Keratinocyte (primary cell): ENCODE results near the gene OR6B2. TPM values are rescaled to one million over a fixed set of nuclear protein-coding genes. Genes with fewer than 3 reads are reported as not detected.

Source experiments
- DNase-seq: peaks from one replicate; pipeline ENCODE4 v3.0.0-alpha.2; 2011; ENCODE audit warnings: low read depth, missing footprints, low spot score
- FAIRE-seq: peaks from 2 replicates; lab custom pipeline; 2011; peaks lifted over from hg19 to GRCh38; lab: Jason Lieb, UNC
- H2AFZ ChIP-seq: 2 replicates; pipeline ENCODE4 v1.6.0; 2012; ENCODE audit warnings: low read length, control low read depth, inconsistent platforms; ENCODE audit not compliant: control insufficient read depth
- H3K27ac ChIP-seq: 2 replicates; pipeline ENCODE4 v1.5.1; 2011; ENCODE audit warnings: low read length; ENCODE audit not compliant: control insufficient read depth, insufficient read depth
- H3K27me3 ChIP-seq: 3 replicates; pipeline ENCODE4 v1.6.0; 2011; ENCODE audit warnings: low read length; ENCODE audit not compliant: control insufficient read depth, insufficient read depth; ENCODE audit errors: extremely low read depth
- H3K36me3 ChIP-seq, 2 experiments: 2 replicates in 1 of 2; 3 replicates in 1 of 2; pipeline ENCODE4 v1.5.1; 2011; ENCODE audit warnings: low read length in 2 of 2, mild to moderate bottlenecking in 1 of 2; ENCODE audit not compliant: control insufficient read depth in 2 of 2, insufficient read depth in 2 of 2; ENCODE audit errors: extremely low read depth in 1 of 2
- H3K4me1 ChIP-seq: 3 replicates; pipeline ENCODE4 v1.5.1; 2011; ENCODE audit warnings: low read length; ENCODE audit not compliant: control insufficient read depth, insufficient read depth; ENCODE audit errors: extremely low read depth
- H3K4me2 ChIP-seq: 3 replicates; pipeline ENCODE4 v1.6.0; 2011; ENCODE audit warnings: low read depth, low read length; ENCODE audit not compliant: control insufficient read depth, insufficient read depth; ENCODE audit errors: extremely low read depth
- H3K4me3 ChIP-seq, 3 experiments: fragments of 200-600 bp in 1 of 3; sonication (generic) in 1 of 3; 2 replicates in 2 of 3; 3 replicates in 1 of 3; pipeline ENCODE4 v1.5.1; 2011 to 2016; ENCODE audit warnings: low read length in 3 of 3, mild to moderate bottlenecking in 3 of 3, control low read depth in 2 of 3, inconsistent platforms in 1 of 3, low read depth in 1 of 3, mixed read lengths in 1 of 3, mixed run types in 1 of 3, moderate library complexity in 1 of 3; ENCODE audit not compliant: control insufficient read depth in 2 of 3, insufficient read depth in 2 of 3; ENCODE audit errors: extremely low read depth in 1 of 3
- H3K79me2 ChIP-seq: 2 replicates; pipeline ENCODE4 v1.6.0; 2012; ENCODE audit warnings: low read length; ENCODE audit not compliant: control insufficient read depth, insufficient read depth
- H3K9ac ChIP-seq: 3 replicates; pipeline ENCODE4 v1.6.0; 2011; ENCODE audit warnings: low read length; ENCODE audit not compliant: control insufficient read depth, insufficient read depth; ENCODE audit errors: extremely low read depth
- H3K9me1 ChIP-seq: 3 replicates; pipeline ENCODE4 v1.6.0; 2011; ENCODE audit warnings: low read length; ENCODE audit not compliant: control insufficient read depth, insufficient read depth; ENCODE audit errors: extremely low read depth
- H3K9me3 ChIP-seq: 2 replicates; pipeline ENCODE4 v1.5.1; 2012; ENCODE audit warnings: low read depth, low read length; ENCODE audit not compliant: control insufficient read depth
- H4K20me1 ChIP-seq: 3 replicates; pipeline ENCODE4 v1.6.0; 2011; ENCODE audit warnings: low read length; ENCODE audit not compliant: control insufficient read depth, insufficient read depth; ENCODE audit errors: extremely low read depth
- EZH2 ChIP-seq: IDR thresholded peaks from one replicate; pipeline ENCODE4 v1.6.1; 2012; ENCODE audit warnings: inconsistent platforms, mild to moderate bottlenecking, low read length, moderate library complexity
- dilution Hi-C: fragments of 300-500 bp; cut with MboI; formaldehyde crosslinking; loops from one replicate; pipeline ENCODE4 v1.7.0; 2020; ENCODE audit warnings: low sequenced_read_pairs; ENCODE audit not compliant: extremely low pct_ligation_motif_present
- polyA plus RNA-seq, 5 experiments: library from polyadenylated mRNA; depleted of rRNA in 3 of 5; stranded (reverse) in 3 of 5; stranded (forward) in 1 of 5; unstranded in 1 of 5; fragments of >200 nt; gene quantifications; 1 replicate in 1 of 5; 2 replicates in 3 of 5; 3 replicates in 1 of 5; pipeline versions ENCODE4 v1.2.1 to v1.2.3, GENCODE V29; 2011 to 2012; ENCODE audit warnings: missing spikeins in 2 of 5, low read depth in 1 of 5, low replicate concordance in 1 of 5
- TF ChIP-seq, protein P1 (sequence below), 3 experiments: IDR thresholded peaks in 1 of 3; conservative IDR thresholded peaks in 1 of 3; optimal IDR thresholded peaks in 1 of 3; 2 replicates in 2 of 3; 3 replicates in 1 of 3; pipeline versions ENCODE3 to v1.5.1; 2011; ENCODE audit warnings: low read length in 3 of 3, mild to moderate bottlenecking in 3 of 3, moderate library complexity in 2 of 3, control low read depth in 1 of 3, inconsistent platforms in 1 of 3; ENCODE audit not compliant: insufficient read depth in 2 of 3; ENCODE audit errors: extremely low read depth in 1 of 3

Gene OR6B2
- polyA plus RNA-seq, 1 donor (not counting 4 experiments of a cell fraction or from before 2014, with no cell fraction given) = not detected

DNA sequence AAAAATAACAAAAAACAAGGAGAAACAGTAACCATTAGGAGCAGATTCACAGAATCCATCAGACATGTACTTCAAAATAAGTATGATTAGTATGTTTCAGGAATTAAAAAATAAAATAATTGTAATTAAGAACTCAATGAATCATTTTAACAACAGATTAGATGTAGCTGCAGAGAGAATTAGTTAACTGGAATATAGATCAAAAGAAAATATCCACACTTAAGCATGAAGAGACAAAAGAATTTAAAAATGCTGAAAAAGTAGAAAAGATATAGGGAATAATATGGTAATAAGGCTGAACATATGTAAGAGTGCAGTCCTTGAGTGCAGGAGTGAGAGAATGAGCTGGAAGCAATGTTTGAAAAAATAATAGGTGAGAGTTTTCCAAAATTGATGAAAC is 47.2 kb upstream of the OR6B2 start:
- H3K9me3 ChIP-seq = peaks cover 3% of the 10 kb centered on the region
- no peak overlapping the region for H3K4me2 ChIP-seq
- H3K79me2 ChIP-seq = no peaks in the 10 kb centered on the region
- no peak overlapping the region for H2AFZ ChIP-seq
- H4K20me1 ChIP-seq = no peaks in the 10 kb centered on the region
- H3K9ac ChIP-seq = no peak overlapping the region
- peaks cover 4% of the 10 kb centered on the region for H3K27me3 ChIP-seq
- FAIRE-seq (no peak), DNase-seq (no peak)
- dilution Hi-C loops = no loop called here
- no peak overlapping the region for H3K4me3 ChIP-seq
- H3K27ac ChIP-seq = no peak overlapping the region
- no peak for TF ChIP-seq EZH2
- TF ChIP-seq, protein P1, sequence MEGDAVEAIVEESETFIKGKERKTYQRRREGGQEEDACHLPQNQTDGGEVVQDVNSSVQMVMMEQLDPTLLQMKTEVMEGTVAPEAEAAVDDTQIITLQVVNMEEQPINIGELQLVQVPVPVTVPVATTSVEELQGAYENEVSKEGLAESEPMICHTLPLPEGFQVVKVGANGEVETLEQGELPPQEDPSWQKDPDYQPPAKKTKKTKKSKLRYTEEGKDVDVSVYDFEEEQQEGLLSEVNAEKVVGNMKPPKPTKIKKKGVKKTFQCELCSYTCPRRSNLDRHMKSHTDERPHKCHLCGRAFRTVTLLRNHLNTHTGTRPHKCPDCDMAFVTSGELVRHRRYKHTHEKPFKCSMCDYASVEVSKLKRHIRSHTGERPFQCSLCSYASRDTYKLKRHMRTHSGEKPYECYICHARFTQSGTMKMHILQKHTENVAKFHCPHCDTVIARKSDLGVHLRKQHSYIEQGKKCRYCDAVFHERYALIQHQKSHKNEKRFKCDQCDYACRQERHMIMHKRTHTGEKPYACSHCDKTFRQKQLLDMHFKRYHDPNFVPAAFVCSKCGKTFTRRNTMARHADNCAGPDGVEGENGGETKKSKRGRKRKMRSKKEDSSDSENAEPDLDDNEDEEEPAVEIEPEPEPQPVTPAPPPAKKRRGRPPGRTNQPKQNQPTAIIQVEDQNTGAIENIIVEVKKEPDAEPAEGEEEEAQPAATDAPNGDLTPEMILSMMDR (optimal IDR thresholded peaks at IDR 0.05 in 1 of 3, IDR thresholded peaks at IDR 0.05 in 1 of 3, conservative IDR thresholded peaks at IDR 0.05 in 1 of 3; ENCODE audit: extremely low read depth in 1 of 3, insufficient read depth in 2 of 3, low read length in 3 of 3) = no peak
- no peaks in the 10 kb centered on the region for H3K36me3 ChIP-seq
- no peaks in the 10 kb centered on the region for H3K4me1 ChIP-seq
- H3K9me1 ChIP-seq = no peaks in the 10 kb centered on the region

DNA sequence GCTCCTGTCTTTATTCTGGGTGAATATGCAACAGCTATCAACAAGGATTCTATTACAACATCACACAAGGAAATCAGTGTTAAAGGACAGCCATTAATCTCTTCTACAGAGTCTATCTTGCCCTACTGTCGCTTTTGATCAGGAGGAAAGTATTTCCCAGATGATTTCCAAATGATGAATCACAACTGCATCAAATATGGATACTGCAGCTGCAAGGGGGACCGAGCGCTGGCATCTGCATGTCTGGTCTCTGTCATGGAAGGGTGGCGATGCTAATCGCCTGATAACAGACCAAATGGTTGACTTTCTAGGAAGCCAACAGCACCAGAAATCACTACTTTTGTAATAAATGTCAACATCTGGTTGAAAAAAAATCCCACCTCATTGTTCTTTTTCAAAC is 44.3 kb upstream of the OR6B2 start:
- Histone ChIP-seq H3K4me3 (no peak overlapping the region), H3K9me3 (peaks cover 3% of the 10 kb centered on the region), H3K27me3 (no peaks in the 10 kb centered on the region), H3K4me1 (no peaks in the 10 kb centered on the region), H2AFZ (no peak overlapping the region), H3K4me2 (no peak overlapping the region), H3K9me1 (no peaks in the 10 kb centered on the region), H3K9ac (no peak overlapping the region), H4K20me1 (no peaks in the 10 kb centered on the region), H3K79me2 (no peaks in the 10 kb centered on the region), H3K36me3 (no peaks in the 10 kb centered on the region), H3K27ac (no peak overlapping the region)
- TF ChIP-seq EZH2 = no peak
- dilution Hi-C loops = no loop called here
- DNase-seq (no peak), FAIRE-seq (no peak)

DNA sequence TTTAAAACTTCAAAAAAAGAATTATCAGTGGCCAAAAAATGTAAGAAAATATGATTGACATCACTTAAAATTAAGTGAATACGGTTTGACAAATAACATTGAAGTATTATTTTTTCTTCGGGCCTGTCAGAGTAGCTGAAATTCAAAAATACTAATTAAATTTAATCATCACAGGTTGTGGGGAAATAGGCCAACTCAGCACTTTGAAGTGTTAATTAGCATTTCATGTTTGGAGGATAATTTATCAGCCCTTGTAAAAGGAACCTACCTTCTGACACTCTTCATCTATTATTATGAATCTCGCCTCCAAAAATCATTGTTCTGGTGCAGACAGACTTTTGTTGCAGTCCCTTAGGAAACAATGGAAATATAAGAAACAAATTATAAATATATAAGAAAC is 40.7 kb upstream of the OR6B2 start:
- Histone ChIP-seq H3K27me3 (peaks cover 3% of the 10 kb centered on the region), H3K79me2 (no peaks in the 10 kb centered on the region), H3K36me3 (no peaks in the 10 kb centered on the region), H3K9me1 (no peaks in the 10 kb centered on the region), H3K9me3 (no peaks in the 10 kb centered on the region), H3K27ac (no peak overlapping the region), H2AFZ (no peak overlapping the region), H3K4me1 (no peaks in the 10 kb centered on the region), H3K4me2 (no peak overlapping the region), H4K20me1 (no peaks in the 10 kb centered on the region), H3K9ac (no peak overlapping the region), H3K4me3 (no peak overlapping the region)
- no peak for TF ChIP-seq EZH2
- TF ChIP-seq, protein P1 (optimal IDR thresholded peaks at IDR 0.05 in 1 of 3, IDR thresholded peaks at IDR 0.05 in 1 of 3, conservative IDR thresholded peaks at IDR 0.05 in 1 of 3; ENCODE audit: extremely low read depth in 1 of 3, insufficient read depth in 2 of 3, low read length in 3 of 3) = no peak
- FAIRE-seq = no peak
- no peak for DNase-seq
- dilution Hi-C loops = no loop called here
